NOMO-1 treated with dmso at 0.1 percent for 144 hours (cell line): Measurements from ENCODE around the gene FBP1.

Source experiments
- DNase-seq: peaks from one replicate; lab custom pipeline; 2025; ENCODE audit not compliant: unreplicated experiment; lab: John Stamatoyannopoulos, UW

FBP1 gene

DNA sequence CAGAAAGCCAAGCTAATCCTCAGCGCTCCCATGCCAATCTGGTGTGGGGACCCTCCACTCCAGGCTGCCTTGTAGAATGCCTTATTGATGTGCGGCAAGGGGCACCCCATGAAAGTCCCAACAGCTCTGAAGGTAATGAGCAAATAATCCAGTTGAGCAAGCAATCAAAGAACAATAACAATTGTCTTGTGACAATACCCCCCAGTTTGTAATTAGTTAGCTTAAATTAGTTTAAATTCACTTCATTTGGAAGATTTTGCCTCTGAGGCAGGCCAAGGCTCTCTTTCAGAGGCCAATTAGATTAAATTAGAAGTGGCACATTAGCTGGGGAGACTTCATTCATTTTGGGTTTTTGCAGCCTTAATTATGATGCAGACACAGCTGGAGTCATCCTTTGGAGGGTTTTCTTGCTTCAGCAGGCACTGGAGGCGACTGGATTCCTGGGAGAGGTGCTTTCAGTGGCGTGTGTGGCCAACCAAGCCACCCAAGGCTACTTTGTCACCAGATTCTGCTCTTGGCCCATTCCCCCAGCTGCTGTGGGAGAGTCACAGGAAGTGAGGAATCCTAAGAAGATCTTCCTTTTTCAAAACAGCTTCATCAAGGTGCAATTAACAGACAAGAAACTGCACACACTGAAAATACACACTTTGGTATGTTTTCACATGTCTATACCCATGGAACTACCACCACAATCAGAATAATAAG is 17.9 kb upstream of the FBP1 start:
- no peak for DNase-seq

DNA sequence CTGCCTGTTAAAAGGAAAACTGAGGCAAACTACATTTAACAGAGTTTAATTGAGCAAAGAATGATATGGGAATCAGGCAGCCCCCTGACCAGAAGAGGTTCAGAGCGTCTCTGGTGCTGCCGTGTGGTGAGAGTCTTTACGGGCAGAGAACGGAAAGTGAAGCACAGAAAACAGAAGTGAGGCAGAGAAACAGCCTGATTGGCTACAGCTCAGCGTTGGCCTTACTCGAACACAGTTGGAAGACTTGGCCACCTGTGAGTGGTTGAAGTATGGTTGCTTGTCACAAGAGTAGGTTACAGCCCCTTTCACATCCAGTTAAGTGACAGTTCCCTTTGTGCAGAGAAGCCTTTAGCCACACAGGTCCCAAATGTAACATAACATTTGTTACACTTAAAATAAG is 16.9 kb upstream of the FBP1 start:
- DNase-seq: peak; percentile 91

DNA sequence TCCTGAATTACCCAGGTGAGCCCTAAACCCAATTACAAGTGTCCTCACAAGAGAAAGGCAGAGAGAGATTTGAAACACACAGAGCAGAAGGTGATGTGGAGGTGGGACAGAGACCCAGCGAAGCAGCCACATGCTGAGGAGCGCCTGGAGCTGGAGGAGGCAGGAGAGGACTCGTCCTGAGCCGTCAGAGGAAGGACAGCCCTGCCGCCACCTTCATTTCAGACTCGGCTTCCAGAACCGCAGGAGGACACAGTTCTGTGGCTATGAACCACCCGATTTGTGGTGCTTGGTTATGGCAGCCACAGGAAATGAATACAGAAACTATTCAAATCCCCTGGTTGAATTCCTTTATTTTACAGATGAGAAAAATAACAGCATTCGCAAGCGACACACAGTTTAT is 16.4 kb upstream of the FBP1 start:
- DNase-seq: no peak

DNA sequence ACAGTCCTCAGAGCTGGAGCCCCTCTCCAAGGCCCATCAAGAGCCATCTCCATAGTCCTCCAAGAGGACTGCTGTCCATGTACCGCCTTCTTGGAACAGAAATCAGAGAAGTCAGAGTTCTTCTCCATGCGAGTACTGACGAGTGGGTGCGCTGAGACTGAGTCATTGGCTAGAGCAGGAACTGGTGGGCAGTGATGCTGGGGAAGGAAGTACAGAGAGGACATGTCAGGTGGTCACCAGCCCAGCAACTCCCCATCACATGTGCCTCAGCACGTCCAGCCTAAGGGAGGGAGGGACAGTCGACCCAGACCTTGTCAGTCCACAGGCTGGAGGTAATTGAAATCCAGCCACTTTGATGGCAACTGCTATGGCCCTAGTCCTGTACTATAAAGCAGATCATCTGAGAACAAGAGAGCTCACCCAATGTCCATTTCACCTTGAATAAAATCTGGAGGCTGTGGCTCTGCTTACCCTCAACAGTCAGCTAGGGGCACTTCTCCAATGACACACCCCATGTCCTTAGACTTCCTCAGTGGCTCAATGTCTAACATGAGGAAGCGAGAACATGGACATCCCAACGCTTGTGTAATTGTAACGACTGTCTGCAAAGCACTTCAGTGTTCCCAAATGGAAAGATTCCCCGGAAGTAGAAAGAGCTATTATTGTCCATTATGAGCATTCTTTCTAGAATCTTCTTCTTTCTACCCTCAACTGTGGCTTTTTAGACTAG is 15.0 kb upstream of the FBP1 start:
- no peak for DNase-seq

DNA sequence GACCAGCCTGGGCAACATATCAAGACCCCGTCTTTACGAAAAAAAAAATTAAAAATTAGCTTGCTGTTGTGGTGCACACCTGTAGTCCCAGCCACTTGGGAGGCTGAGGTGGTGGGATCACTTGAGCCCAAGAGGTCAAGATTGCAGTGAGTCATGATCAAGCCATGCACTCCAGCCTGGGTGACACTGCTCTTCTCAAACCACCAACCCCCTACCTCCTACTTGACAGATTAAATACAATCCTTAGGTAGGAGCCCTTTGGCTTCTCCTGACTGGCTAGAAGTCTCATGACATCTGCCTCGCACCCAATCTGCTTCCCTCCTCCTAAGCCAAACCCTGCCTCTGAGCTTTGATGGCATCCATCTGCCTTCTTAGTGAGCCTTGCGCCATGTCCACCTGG is 11.6 kb upstream of the FBP1 start:
- DNase-seq: no peak

DNA sequence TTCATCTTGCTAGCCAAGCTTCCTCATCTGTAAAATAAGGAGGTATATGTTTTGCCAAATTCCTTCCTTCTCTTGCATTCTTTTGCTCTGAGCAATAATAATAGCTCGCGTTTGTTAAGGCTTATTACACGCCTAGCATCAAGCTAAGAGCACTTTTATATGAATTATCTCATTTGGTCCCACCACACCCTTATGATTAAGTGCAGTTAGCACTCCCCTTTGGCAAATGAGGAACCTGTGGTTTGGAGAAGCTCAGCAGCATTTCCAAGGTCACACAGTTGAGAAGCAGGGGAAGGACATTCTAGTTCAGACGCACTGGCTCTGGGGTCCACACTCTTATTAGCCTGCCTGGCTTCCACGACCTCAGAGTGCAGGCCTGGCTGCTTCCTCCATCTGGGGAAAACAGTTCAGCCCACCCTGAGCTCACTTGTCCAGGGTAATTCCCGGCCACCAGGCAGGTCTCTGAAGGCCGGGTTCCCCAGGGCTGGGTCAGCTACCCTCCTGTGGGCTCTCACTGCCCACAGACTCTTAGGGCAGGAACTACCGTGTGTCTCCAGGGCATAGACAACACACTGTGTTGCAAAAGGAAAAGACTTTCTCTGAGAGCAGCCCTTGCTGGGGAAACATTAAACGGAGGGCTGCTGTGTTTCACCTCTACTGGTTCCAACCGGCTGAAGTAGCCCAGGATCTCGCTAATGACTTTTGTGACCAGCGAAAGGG is 9.9 kb upstream of the FBP1 start:
- peak; percentile 93 for DNase-seq

DNA sequence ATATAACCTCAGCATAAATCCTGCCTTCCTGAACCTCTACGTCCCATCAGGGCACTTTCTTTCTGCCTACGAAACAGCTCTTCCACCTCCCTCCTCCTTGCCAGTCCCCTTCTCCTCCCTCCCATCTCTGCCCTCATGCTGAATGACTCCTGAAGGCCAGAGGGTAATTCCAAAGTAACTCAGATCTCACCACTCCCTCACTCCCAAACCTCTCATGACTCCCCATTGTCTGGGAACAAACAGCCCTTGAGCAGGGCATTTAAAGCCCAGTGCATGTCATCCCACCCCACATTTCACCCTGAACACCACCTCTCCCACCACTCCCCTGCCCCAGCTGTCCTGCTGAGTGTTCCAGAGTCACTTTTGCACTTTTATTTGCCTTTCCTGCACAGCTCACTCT is 8.9 kb upstream of the FBP1 start:
- no peak for DNase-seq

DNA sequence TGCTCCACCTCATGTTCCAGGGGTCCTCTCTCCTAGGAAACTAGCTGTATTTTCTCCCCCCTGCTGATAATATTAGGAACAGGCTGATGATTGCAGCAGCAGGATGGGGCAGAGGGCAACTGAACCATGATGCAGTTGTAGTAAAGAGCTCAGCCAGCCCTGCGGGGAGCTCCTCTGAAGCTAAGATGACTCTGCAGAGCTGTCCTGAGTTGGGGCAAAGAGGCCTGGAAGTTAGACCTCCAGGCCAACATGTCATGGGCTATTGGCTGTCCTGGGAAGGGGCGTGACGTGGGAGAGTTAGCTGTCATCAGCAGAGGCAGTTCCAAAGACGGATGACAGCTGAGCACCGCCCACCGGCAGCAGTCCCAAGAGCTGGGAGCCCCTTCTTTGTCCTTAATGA is 6.6 kb upstream of the FBP1 start:
- no peak for DNase-seq

DNA sequence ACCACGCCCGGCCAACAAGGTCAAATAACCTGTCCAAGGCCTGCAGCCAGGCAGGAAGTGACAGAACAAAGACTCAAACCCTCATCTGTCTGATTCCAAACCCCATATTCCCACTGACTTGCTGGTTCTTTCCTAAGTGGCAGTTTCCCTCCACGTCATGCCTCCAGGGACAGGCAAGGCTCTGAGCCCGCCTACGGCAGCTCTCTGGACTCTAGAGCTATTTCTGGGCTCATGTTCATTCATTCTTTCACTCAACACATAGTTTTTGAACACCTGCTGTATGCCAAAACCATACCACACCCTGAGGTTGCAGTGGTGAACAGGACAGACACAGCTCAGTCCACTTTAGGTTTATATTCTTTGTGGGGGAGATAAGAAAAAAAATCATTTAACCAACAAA is 5.2 kb upstream of the FBP1 start:
- DNase-seq: no peak

DNA sequence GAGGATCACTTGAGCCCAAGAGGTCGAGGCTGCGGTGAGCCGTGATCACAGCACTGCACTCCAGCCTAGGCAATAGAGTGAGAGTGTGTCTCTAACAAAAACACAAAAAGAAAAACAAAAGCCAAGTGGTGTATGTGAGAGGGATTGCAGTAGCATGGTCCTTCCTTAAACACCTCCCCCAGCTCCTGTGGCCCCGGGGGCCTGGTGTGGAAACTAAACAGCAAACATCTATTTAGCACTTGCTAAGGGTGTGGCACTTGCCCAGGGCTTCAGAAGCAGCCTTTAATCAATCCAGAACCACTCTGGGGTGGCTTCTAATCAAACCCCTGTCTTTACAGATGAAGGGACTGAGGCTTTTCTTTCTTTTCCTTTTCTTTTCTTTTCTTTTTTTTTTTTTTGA is 4.4 kb upstream of the FBP1 start:
- no peak for DNase-seq

DNA sequence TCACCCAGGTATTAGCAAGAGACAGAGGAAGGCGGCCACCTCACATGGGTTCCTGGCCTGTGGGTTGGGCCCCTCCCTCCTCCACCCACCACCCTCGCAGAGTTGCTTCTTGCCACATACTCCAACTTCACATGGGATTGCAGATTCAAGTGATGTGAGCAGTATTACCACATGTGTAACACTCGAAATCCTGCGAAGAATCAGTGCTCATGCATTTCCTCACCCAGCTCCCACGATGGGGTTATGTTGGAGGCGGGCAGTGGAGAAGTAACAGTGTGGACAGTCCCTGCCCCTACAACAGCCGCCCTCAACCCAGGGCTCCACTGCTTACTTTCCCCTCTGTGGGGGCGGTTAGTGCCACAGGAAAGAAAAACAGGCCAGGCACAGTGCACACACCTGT is 3.9 kb upstream of the FBP1 start:
- no peak for DNase-seq

DNA sequence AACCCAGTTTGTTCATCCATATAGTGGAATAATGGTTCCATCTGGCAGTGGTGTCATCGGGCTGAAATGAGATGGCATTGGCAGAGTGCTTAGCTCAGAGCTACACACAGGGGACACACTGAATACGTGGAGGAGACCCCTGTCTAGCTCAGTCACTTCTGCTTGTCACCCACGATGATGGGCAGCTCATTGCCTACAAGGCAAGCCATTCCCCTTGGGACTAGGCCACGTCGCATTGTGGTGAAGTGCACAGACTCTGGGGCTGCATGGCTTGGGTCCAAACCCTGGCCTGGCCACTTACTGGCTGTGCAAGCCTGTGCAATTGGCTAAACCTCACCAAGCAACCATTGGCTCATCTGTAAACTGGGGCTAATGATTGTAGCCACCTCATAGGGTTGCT is 3.2 kb upstream of the FBP1 start:
- no peak for DNase-seq

DNA sequence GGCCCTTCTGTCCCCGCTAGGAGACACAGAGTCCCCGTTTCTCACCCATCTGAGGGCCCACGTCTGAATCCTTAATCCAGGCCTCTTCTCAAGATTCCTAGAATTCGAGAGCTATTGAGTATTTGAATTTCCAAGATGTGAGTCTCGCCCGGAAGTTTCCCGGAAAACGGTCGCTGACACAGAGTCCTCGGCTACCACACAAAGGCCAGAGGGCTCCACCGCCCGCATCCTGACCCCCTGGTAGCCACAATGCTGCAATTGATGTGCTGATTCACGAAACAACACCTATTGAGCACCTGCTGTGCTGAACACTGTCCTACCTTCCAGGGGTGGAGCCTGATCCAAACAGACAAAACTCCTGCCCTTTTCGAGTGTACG is 670 bp upstream of the FBP1 start:
- no peak for DNase-seq

DNA sequence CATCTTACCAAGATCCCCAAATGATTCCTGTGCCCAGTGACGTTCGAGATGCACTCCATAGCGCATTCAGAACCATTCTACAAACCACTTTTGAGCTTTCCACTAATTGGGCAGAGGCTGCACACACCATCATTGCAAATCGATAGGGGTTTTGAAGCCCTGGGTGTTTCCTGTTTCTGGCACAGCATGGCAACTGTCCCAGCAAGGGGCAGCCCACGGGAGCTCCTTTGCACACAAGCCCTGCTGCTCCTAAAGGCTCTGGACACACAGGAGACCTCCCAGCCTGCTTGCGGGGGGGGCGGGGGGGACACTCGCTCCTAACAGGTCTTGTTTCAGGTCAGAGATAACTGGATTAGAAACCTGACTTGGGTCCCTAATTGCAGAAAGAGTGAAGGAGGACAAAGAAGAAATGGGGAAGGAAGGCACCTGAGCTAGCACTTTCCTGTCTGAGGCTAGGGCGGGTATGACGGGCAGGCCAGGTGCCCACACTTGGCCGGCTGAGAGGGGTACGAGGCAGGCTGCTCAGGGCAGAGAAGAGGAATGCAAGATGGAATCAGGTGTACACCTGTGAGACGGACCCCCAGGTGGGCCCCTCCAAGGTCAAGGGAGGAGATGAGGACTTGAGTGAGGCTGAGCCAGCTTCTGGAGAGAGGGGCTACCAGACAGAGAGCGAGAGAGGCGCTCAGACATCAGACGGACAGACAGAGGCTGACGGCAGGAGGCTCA is 820 bp downstream of the FBP1 start:
- no peak for DNase-seq

DNA sequence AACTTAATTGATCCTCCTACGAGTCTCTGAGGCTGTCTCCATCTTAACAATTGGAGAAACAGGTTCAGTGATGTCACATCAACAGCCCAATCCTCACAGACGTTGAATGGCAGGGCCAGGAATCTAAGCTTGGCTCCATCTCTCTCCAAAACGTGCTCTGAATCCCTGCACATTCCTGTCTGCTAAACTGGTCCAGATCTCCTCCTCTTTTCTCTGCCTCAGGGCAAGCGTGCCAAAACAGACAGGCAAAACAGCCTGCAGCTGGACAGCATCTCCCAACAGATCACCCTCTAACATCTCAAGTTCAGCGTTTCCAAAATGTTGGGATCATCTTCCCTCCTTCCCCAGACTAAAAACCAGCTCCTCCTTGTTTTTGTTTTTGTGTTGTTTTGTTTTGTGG is 6.6 kb downstream of the FBP1 start:
- DNase-seq: no peak

DNA sequence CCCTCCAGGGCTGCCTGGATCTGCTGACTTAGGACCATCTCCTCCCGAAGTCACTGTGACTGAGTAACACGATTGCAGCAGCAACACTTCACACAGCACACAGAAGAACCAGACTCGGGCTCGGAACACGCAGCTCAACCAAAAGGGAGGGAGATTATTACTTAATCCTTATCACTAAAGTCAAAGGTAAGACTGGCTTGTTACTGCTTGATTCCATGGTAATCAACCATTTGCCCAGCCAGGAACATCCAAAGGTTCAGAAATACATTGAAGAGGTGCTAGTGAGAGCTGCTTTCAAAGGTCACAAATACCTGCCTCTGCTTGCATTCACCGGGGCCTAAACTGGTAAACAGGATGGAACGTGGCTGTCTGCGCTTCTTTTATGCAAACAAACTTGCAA is 7.7 kb downstream of the FBP1 start:
- DNase-seq: no peak

DNA sequence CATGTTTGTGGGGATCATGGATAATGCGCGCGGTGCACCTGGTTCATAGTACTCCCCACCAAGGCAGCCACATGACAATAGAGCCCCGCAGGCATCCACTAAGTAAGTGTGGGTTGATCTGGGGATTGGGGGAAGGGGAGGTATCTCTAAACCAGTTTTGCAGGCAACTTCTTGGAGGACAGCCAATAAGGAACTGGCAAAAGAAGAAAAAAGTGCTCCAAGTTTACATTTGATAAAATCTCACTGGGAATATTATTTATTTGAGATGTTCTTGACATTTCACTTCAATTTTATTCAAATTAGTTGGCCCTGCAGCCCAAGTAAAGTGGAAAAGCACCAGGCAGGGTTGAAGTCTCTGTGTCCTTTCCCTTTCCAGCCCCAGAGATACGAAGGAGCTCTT is 8.5 kb downstream of the FBP1 start:
- DNase-seq: no peak

DNA sequence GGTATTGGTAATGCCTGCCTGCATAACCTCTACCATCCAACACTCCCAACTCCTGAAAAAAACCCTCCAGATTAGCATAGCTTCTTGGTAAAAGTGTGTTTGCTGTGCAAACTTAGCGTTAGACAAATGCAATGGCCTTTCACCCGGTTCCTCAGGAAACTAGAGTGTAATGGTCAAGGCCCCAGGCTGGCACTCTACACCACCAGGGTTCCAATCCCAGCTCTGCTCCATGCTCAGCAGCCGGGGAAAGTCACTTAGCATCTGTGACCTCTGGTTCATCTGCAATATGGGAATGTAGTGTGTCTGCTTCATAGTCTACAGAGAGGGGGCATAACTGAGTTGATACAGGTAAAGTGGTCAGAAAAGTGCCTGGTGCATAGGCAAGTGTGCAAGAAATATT is 9.0 kb downstream of the FBP1 start:
- no peak for DNase-seq

DNA sequence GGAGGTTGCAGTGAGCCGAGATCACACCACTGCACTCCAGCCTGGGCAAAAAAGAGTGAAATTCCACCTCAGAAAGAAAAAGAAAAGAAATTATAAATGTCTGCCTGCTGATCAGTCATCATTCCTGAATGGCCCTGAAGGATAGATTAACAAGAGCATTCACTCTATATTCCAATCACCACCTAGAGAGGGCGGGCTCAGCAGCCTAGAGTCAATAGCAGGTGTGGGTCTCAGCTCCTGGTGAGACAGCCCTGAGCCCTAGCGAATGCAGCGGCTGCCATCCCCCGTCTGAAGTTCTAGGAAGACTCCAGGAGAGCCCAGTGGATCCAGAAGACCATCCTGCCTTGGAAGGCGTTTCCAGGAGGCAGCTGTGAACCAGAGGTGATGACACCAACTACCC is 12.0 kb downstream of the FBP1 start:
- no peak for DNase-seq

DNA sequence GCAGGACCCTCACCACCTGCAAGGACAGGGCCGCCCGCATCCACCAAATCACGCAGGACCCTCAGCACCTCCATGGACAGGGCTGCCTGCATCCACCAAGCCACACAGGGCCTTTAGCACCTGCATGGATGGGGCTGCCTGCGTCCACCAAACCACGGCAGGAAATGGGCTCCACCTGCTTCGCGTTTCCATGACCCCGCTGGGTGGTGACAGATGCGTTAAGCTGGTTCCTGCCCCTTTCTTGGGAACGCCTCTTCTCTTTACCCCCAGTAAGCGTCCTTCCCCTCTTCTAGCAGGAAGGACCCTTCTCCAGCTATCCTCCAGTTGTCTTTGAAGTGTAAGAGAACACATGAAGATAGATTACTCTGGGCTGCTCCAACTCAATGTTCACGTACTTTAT is 13.5 kb downstream of the FBP1 start:
- no peak for DNase-seq

DNA sequence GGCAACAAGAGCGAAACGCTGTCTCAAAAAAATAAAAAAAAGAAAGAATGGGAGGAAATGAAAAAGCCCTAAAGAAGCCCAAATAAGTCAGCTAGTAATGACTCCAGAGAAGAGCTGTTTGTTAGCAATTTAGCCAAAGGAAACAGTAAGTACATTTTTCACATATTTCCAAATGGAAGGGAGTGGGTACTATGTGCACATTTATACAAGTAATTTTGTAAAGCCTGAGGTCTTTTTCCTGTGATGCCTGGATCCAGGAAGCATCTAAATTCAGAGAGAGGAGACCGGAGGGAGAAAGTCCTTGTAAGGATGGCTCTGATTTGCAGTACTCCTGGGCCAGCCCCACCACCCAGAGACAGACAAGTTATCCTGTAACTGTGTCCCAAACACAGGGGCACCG is 14.7 kb downstream of the FBP1 start:
- DNase-seq: no peak

DNA sequence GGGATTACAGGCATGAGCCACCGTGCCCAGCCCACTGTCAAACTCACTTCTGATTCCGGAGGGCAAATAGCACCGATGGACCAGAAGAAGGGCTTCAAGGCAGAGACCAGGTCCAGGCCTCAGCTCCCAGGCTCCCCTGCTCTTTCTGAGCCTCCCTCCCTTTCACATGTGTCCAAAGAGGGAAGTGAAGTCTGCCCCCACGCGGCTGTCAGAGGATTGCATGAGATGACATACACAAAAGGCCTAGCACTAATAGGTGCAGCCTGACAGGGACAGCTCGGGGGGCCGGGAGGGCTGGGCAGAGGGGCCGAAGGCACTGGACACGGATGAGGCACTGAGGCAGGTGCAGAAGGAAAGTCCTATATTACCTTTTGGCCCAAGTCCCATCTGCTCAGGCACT is 16.1 kb downstream of the FBP1 start:
- no peak for DNase-seq
